Memory B cell (primary cell): ENCODE results near the gene PGM5.
A peak's percentile ranks its signal among the peaks of the same experiment; 100 is the strongest.

Experiments used
- ATAC-seq: fragments of 150-1000 bp; cut with Tn5 transposase; 2 replicates; pipeline ENCODE4 v1.10.0; 2021; ENCODE audit warnings: low read depth, mild to moderate bottlenecking, moderate library complexity
- DNase-seq, 2 donors: peaks; one replicate each; pipeline ENCODE4 v3.0.0; 2022; ENCODE audit warnings: low spot score in 2 of 2
- H3K27ac Mint-ChIP-seq: one replicate; pipeline ENCODE4 v1.8.0; 2022; ENCODE audit warnings: mild to moderate bottlenecking, moderate library complexity, mixed read lengths
- H3K27me3 Mint-ChIP-seq: one replicate; pipeline ENCODE4 v1.8.0; 2022; ENCODE audit warnings: mixed read lengths
- H3K36me3 Mint-ChIP-seq: one replicate; pipeline ENCODE4 v1.8.0; 2022; ENCODE audit warnings: mild to moderate bottlenecking, mixed read lengths
- H3K4me1 Mint-ChIP-seq: one replicate; pipeline ENCODE4 v1.8.0; 2022; ENCODE audit warnings: mixed read lengths
- H3K4me3 Mint-ChIP-seq: one replicate; pipeline ENCODE4 v1.8.0; 2022; ENCODE audit warnings: mild to moderate bottlenecking, moderate library complexity, mixed read lengths
- H3K9me3 Mint-ChIP-seq: one replicate; pipeline ENCODE4 v1.8.0; 2022; ENCODE audit warnings: mixed read lengths

PGM5 gene

DNA sequence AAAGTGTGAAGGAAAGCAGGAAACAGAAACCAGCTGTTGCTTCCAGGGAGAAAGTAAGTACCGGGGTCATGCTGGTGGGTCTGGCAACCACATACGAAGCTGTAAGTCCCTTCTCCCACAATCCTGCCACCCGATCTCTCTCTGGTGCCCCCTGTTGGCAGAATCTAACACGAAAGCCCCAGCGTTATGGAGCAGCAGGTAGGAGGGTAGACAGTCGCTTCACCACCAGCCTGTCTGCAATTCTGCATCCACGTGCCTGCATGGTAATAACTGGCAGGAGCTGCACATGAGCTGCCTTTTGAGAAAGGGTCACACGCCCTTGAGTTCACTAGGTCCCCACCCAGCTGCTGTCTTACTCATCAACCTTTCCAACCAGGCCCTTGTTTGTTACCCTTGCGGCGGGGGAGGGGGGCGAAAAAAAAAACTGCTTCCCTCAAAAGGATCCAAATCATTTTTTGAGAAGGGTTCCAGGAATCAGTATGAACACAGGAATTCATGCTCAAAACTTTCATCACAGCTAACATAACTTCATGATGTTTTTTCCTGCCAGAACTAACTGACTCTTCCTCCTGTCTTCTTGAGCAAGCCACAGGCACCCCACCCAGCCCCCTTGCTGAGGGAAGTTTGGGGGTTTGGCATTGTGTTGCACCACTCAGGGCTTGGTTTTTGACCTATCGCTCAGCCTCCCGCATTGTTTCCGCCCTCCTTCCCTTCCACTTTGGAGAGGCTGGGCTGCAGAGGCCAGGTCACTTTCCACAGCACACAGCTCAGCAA lies 203.8 kb downstream of the PGM5 start:
- DNase-seq (peak; percentile 50 to 59), ATAC-seq (peak; percentile 66)
- H3K9me3 Mint-ChIP-seq = no peaks in the 10 kb centered on the region
- no peak overlapping the region for H3K27ac Mint-ChIP-seq
- H3K4me3 Mint-ChIP-seq = no peak overlapping the region
- H3K27me3 Mint-ChIP-seq = peaks cover 8% of the 10 kb centered on the region
- no peaks in the 10 kb centered on the region for H3K36me3 Mint-ChIP-seq
- H3K4me1 Mint-ChIP-seq = peaks cover 7% of the 10 kb centered on the region

DNA sequence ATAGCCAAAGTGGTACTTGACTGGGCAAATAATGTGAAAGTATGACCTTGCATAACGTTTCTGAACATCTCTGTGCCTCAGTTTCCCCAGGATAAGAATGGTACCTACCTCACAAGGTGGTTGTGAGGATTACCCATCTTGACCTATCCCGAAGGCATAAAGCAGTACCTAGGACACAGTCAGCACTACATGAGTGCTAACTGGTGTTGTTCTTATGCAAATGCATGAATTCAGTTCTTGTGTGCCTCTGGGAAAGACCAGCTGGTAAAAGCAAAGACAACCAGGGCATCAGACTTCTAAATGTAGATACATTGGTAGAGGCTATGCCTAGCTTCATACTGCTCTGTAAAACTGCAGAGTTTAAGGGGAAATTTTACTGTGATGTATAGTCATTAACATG lies 206.1 kb downstream of the PGM5 start:
- H3K27ac Mint-ChIP-seq = no peak overlapping the region
- no peaks in the 10 kb centered on the region for H3K9me3 Mint-ChIP-seq
- no peak for ATAC-seq
- H3K4me3 Mint-ChIP-seq = no peak overlapping the region
- no peak for DNase-seq
- H3K36me3 Mint-ChIP-seq = no peaks in the 10 kb centered on the region
- peaks cover 7% of the 10 kb centered on the region for H3K4me1 Mint-ChIP-seq
- H3K27me3 Mint-ChIP-seq = peaks cover 7% of the 10 kb centered on the region

DNA sequence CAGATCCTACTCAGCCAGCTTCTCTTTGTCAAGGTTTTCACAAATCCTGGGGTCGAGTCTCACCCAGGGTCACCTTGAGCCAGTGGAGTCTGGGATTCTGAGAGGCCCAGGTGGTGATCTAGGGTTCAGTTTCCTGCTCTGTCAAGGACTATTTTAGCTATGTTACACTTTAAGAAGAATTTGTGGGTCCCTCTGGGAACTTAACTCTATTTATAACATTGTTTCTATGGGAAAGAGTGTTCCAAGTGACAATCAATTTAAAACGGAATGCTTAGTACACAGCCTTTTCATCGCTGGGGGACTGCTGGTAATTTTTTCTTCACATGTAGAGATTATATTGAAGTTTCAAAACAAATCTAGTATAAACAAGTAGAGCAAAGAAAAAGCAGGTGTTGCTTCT lies 211.2 kb downstream of the PGM5 start:
- H3K9me3 Mint-ChIP-seq = peaks cover 2% of the 10 kb centered on the region
- no peak overlapping the region for H3K4me3 Mint-ChIP-seq
- DNase-seq (no peak), ATAC-seq (no peak)
- H3K36me3 Mint-ChIP-seq = peaks cover under 1% of the 10 kb centered on the region
- peaks cover 12% of the 10 kb centered on the region for H3K27me3 Mint-ChIP-seq
- H3K4me1 Mint-ChIP-seq = peaks cover 7% of the 10 kb centered on the region
- no peak overlapping the region for H3K27ac Mint-ChIP-seq

DNA sequence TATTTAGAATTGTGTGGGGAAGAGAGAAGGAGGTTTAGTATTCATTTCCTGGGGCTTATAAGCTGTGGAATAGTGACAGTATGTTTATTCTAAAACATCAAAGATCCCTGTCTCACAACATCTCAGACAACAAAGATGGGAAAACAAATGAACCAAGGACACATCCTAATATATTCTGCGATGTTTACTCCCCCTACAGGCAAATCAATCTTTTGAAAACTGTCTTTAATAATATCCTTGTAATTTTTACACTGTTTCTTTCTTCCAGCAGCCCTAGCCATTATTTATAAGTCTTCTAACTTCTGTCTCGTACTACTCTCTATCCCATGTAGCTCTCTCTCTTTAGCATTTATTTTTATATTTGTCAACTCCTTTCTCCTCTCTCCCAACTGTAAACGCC lies 217.7 kb downstream of the PGM5 start:
- H3K4me1 Mint-ChIP-seq = peaks cover 16% of the 10 kb centered on the region
- H3K36me3 Mint-ChIP-seq = peaks cover 2% of the 10 kb centered on the region
- no peak overlapping the region for H3K27ac Mint-ChIP-seq
- H3K9me3 Mint-ChIP-seq = peaks cover 4% of the 10 kb centered on the region
- H3K4me3 Mint-ChIP-seq = no peak overlapping the region
- ATAC-seq (no peak), DNase-seq (no peak)
- H3K27me3 Mint-ChIP-seq = peaks cover 3% of the 10 kb centered on the region

DNA sequence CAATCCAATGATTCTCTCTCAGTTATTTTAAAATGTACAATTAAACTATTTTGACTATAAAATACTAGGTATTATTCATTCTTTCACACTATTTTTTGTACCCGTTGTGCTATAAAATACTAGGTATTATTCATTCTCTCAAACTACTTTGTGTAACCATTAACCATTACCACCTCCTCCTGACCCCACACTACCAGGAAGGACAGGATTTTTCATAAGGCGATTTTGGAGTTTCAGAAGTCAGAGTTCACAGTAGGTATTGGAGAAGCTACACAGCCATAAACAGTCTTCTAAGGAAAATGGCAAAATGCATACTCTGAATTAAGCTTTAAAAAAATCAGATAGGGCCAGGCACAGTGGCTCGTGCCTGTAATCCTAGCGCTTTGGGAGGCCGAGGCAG lies 219.4 kb downstream of the PGM5 start:
- peaks cover 6% of the 10 kb centered on the region for H3K9me3 Mint-ChIP-seq
- no peak for DNase-seq
- no peak overlapping the region for H3K27ac Mint-ChIP-seq
- peaks cover 1% of the 10 kb centered on the region for H3K27me3 Mint-ChIP-seq
- no peak overlapping the region for H3K4me3 Mint-ChIP-seq
- ATAC-seq = no peak
- peaks cover 20% of the 10 kb centered on the region for H3K4me1 Mint-ChIP-seq
- peaks cover 5% of the 10 kb centered on the region for H3K36me3 Mint-ChIP-seq

DNA sequence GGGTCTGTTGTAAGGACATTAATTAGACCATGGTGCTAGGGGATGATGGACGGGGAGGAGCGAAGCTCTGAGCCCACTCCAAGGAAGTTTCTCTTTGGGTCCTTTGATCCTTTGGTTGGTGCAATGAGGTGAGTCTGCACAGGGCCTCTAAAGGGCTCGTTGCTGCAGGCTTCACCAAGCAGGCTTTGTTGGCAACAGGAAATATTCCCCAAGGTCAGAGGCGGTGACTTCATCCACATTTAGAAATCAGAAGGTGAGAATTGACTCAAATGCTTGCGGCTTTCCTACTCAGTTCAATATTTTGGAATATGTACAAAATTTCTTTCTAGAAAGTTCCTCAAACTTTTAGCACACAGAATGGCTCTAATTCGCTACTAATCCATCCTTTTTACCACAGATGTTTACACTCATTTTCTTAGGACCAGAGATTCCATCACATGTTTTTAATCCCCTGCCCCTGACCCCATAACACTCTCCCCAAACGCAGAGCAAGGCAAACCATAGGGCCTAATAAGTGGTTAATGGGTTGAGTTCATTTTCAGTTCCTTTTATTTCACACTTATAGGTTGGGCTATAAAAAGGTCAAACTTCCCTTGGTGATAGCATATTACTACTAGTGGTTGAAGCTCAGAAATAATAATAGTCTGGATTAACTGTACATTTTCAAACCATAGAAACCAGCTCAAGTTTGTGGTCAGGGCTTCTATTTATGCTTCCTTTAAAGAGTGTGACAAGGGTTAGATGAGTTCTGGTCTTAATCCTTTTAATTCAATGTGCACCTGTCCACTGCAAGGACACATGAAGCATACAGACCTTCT lies 221.6 kb downstream of the PGM5 start:
- H3K27ac Mint-ChIP-seq = no peak overlapping the region
- H3K4me1 Mint-ChIP-seq = peaks cover 20% of the 10 kb centered on the region
- H3K27me3 Mint-ChIP-seq = peaks cover under 1% of the 10 kb centered on the region
- DNase-seq (no peak), ATAC-seq (peak; percentile 96)
- H3K4me3 Mint-ChIP-seq = no peak overlapping the region
- H3K9me3 Mint-ChIP-seq = peaks cover 3% of the 10 kb centered on the region
- peaks cover 3% of the 10 kb centered on the region for H3K36me3 Mint-ChIP-seq
